Activated CD8-positive, alpha-beta memory T cell treated with anti-CD3 and anti-CD28 coated beads, Interleukin-2, amount 10 ng/mL, durations not matched to agents 7 days and 5 days (primary cell): Measurements from ENCODE around the gene TNP2. TPM values are rescaled to one million over a fixed set of nuclear protein-coding genes. Genes with fewer than 3 reads are reported as not detected.

ENCODE experiments used
- ATAC-seq: fragments of 150-1000 bp; cut with Tn5 transposase; one replicate; pipeline ENCODE4 v1.10.0; 2021; ENCODE audit warnings: moderate library complexity
- CTCF ChIA-PET: fragments of 350-600 bp; sonication (Branson Sonifier 250); formaldehyde crosslinking; loops from one replicate; lab custom pipeline; 2021; ENCODE audit warnings: antibody characterized with exemption; lab: Charles Lee
- DNase-seq: peaks from one replicate; pipeline ENCODE4 v3.0.0-alpha.2; 2020
- H3K27ac Mint-ChIP-seq: one replicate; pipeline ENCODE4 v1.8.0; 2021; ENCODE audit warnings: mild to moderate bottlenecking, mixed read lengths
- H3K27me3 Mint-ChIP-seq: one replicate; pipeline ENCODE4 v1.8.0; 2021; ENCODE audit warnings: mixed read lengths
- H3K36me3 Mint-ChIP-seq: one replicate; pipeline ENCODE4 v1.8.0; 2021; ENCODE audit warnings: mild to moderate bottlenecking, mixed read lengths
- H3K4me1 Mint-ChIP-seq: one replicate; pipeline ENCODE4 v1.8.0; 2021; ENCODE audit warnings: mixed read lengths
- H3K4me3 Mint-ChIP-seq: one replicate; pipeline ENCODE4 v1.8.0; 2021; ENCODE audit warnings: mild to moderate bottlenecking, moderate library complexity, mixed read lengths
- H3K9me3 Mint-ChIP-seq: one replicate; pipeline ENCODE4 v1.8.0; 2022; ENCODE audit warnings: low read depth, mixed read lengths
- total RNA-seq, 2 experiments: library from RNA; stranded (reverse); gene quantifications; one replicate each; pipeline ENCODE4 v1.2.3, GENCODE V29; 2021

Gene TNP2
- not detected for total RNA-seq

DNA sequence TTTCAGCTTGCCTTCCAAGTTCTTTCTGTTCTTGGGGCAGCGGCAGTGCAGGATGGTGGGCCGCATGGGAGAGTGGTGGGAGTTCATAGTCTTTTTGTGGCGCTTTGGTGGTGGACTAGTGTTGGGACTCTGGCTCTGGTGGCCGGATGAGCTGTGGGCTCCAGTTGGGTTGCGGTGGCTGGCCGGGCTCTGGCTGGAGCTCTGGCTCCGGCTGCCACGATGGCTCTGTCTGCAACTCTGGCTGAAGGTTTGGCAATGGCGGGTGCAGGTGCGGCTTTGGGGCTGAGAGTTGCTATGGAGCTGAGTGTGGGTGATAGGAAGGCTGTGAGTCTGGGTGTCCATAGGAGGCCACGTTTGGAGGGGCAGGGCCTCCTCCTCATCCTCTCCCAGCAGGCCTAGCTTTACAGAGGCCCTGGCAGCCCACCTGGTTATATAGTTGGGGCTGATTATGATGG lies at the start of gene TNP2:
Gene TNP2, minus strand, starts transcription at position 405 of the 455 bp plus-strand sequence. Its CDS starts 63 bp downstream, at position 342.
- H3K27ac Mint-ChIP-seq, result no peak within 1 kb of the TSS
- H3K9me3 Mint-ChIP-seq, result no peaks in the 10 kb centered on the region
- ATAC-seq (no peak), DNase-seq (no peak)
- H3K4me1 Mint-ChIP-seq, result peaks cover 11% of the 10 kb centered on the region
- H3K4me3 Mint-ChIP-seq, result no peak within 1 kb of the TSS
- CTCF ChIA-PET, result interaction anchor here (0.8 to 2.1 kb wide), 3 partner anchors 10 to 128 kb away, joined by 3 to 8 read pairs (median 3); no protein-coding TSS in a partner anchor
- H3K36me3 Mint-ChIP-seq, result no peaks in the 10 kb centered on the region
- H3K27me3 Mint-ChIP-seq, result peaks cover 25% of the 10 kb centered on the region

DNA sequence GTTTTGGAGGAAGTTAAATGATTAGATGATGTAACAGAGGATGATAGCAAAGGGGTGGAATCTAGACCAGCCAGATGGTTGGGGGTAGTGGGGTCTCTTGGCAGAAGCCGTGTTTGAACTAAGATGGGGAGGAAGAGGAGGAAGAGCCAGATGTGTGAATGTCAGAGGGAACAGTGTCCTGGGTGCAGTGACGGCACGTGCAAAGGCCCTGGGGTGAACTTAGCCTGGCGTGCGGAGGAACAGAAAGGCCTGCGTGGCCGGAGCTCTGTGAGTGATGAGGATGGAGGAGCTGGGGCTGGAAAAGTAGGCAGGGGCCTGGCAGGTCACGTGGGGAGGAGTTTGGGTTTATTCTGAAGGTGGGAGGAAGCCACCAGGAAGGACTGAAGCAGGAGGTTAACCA lies 49.7 kb upstream of the TNP2 start:
- Mint-ChIP-seq H3K27ac (no peak overlapping the region), H3K27me3 (no peaks in the 10 kb centered on the region), H3K9me3 (no peaks in the 10 kb centered on the region), H3K36me3 (no peaks in the 10 kb centered on the region), H3K4me1 (peaks cover 15% of the 10 kb centered on the region), H3K4me3 (no peak overlapping the region)
- CTCF ChIA-PET, result interaction anchor here (1.0 kb wide), 1 partner anchor 355 kb away, joined by 3 read pairs; no protein-coding TSS in a partner anchor
- DNase-seq (no peak), ATAC-seq (no peak)

DNA sequence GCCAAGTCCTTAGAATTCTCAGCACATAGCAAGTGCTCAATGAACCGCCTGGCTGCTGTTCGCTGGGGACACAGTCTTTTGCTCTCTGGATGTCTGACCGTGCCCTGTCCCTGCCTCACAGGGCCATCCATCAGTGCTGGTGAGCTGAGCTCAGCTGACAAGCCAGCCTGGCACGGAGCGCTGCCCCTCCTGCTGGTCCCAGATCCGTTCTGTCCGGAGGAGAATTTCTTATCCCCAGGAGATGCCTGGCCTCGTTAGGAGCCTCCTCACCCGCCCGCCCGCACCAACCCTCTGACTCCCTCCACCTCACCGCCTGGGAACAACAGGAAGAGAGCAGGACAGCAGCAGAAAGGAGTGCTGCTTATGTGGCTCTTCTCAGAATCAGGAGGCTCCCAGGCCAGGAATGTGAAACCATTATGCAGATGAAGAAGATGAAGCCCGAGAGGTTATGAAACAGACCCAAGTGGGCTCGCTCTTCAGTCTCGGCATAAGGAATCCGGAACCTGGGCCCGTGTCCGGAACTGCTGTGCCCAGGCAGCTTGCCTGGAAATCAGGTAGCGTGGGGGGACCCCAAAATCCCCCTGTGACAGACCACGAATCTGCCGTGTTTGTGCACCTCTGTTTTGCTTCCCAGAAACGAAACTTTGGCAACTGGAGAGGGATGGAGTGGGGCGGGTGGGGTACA lies 47.3 kb upstream of the TNP2 start:
- H3K36me3 Mint-ChIP-seq, result no peaks in the 10 kb centered on the region
- H3K4me1 Mint-ChIP-seq, result peaks cover 37% of the 10 kb centered on the region
- no peaks in the 10 kb centered on the region for H3K27me3 Mint-ChIP-seq
- DNase-seq (no peak), ATAC-seq (no peak)
- H3K9me3 Mint-ChIP-seq, result no peaks in the 10 kb centered on the region
- H3K4me3 Mint-ChIP-seq, result no peak overlapping the region
- H3K27ac Mint-ChIP-seq, result no peak overlapping the region
- CTCF ChIA-PET, result no interaction called here

DNA sequence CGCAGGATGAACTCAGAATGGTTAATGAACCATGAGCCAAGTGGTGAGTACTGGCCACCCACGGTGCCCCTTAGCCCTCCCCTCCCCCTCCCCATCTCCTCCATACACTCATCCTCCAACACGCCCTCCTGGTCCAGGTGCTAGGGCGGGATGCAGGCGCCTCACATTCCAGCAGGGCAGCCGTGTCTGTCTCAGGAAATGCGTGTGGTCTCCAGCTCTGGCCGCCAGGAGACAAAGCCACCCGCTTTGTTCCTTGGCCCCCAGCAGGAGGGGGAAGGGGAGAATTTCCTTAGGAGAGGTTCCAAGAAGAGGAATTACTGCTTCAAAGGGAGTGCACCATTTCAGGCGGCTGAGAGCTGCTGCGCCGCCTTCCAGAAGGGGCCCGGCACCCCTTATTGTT lies 46.4 kb upstream of the TNP2 start:
- DNase-seq (no peak), ATAC-seq (no peak)
- CTCF ChIA-PET, result no interaction called here
- H3K27me3 Mint-ChIP-seq, result no peaks in the 10 kb centered on the region
- no peaks in the 10 kb centered on the region for H3K9me3 Mint-ChIP-seq
- no peak overlapping the region for H3K27ac Mint-ChIP-seq
- H3K36me3 Mint-ChIP-seq, result no peaks in the 10 kb centered on the region
- H3K4me3 Mint-ChIP-seq, result no peak overlapping the region
- H3K4me1 Mint-ChIP-seq, result peaks cover 46% of the 10 kb centered on the region

DNA sequence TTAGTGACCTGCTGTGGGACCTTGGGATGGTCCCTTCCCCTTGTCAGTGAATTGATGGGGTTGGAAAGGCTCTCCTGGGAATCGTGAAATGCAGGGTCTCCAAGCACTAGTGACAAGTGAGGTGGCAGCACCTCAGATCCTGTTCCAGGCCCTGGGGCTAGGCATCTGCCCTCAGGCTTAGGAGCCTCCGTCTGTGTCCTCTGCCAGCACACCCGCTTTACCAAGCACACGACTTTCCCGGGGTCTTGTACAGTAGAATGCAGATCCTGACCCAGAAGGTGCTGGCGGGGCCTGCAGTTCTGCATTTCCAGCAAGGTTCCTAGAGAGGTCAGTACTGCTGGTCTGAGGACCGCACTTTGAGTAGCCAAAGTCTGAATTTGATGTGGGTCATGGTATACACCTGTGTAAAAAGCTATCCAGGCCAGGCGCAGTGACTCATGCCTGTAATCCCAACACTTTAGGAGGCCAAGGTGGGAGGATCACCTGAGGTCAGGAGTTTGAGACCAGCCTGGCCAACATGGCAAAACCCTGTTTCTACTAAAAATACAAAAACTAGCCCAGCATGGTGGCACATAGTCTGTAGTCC lies 45.3 kb upstream of the TNP2 start:
- CTCF ChIA-PET, result no interaction called here
- no peak for ATAC-seq
- DNase-seq, result no peak
- Mint-ChIP-seq H3K36me3 (no peaks in the 10 kb centered on the region), H3K4me1 (peaks cover 54% of the 10 kb centered on the region), H3K27me3 (no peaks in the 10 kb centered on the region), H3K9me3 (no peaks in the 10 kb centered on the region), H3K27ac (no peak overlapping the region), H3K4me3 (no peak overlapping the region)

DNA sequence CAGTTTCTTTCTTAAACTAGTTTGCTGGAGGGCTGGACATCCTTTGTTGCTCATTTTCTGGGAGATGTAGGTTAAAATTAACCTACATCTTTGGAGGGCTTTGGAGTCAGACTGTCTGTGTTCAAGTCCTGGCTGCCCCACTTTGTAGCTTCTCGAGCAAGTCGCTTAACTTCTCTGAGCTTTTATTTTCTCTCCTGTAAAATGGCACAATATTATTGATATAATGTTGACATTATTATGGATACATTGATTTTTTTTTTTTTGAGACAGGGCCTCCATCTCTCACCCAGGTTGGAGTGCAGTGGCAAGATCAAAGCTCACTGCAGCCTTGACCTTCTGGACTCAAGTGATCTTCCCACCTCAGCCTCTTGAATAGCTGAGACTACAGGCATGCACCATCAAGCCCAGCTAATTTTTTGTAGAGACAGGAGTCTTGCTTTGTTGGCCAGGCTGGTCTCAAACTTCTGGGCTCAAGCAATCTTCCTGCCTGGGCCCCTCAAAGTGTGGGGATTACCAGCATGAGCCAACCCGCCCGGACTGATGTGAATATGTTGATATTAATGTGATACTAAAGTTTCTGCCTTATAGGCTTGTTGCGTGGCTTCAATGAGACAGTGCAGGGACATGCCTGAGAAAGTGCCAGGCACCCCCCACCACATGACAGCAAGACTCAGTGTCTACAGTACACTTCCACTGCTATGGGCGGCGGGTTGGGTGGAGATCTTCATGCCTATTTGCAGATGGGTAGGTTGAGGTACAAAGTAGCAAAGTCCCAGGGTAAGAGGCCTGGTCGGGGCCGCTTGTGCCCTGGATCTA lies 44.6 kb upstream of the TNP2 start:
- DNase-seq (no peak), ATAC-seq (no peak)
- H3K4me1 Mint-ChIP-seq, result peaks cover 59% of the 10 kb centered on the region
- no peaks in the 10 kb centered on the region for H3K36me3 Mint-ChIP-seq
- no peaks in the 10 kb centered on the region for H3K27me3 Mint-ChIP-seq
- CTCF ChIA-PET, result interaction anchor here (1.1 to 1.6 kb wide), 2 partner anchors 11 to 58 kb away, joined by 4 to 5 read pairs; no protein-coding TSS in a partner anchor
- no peak overlapping the region for H3K27ac Mint-ChIP-seq
- no peaks in the 10 kb centered on the region for H3K9me3 Mint-ChIP-seq
- H3K4me3 Mint-ChIP-seq, result no peak overlapping the region

DNA sequence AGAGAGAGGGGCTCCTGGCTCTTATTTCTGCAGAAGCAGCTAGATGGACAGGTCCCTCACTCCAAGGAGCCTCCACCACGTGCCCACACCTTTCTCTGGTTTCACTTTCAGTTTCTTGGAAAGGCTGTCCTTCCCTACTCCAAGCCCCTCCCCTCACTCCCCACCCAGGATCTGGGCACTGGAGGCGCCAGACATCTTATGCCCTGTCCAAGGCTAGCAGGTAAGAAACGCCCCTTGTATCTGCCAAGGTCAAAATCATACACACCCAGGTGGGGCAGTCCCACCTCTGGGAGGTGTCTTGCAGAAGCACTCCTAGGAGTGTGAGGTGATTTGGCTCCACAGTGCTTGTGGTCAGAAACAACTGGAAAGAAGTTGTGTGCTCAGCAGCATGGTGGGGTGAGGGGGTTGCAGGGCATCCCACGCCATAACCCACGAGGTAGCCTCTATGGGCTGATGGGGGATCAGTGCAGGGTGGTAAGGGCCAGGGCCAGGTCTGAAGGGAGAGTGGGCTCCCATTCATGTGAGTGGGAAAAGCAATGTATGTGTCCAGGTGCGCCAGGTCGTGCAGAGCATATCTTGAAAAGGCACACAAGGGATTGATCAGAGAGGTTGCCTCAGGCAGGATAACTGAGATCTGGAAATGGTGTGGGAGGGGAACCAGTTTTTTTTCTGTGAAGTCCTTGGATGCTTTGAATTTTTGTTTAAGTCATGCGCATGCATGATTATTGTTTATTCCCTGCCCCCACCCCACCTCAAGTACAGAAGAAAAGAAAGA lies 43.8 kb upstream of the TNP2 start:
- CTCF ChIA-PET, result interaction anchor here (0.9 to 3.1 kb wide), 5 partner anchors 12 to 330 kb away, joined by 3 to 18 read pairs (median 4); partner anchors contain the start of gene SOCS1
- peak overlapping the region; percentile 81 for H3K27ac Mint-ChIP-seq
- peak overlapping the region; percentile 8 for H3K4me3 Mint-ChIP-seq
- DNase-seq (peak; percentile 67), ATAC-seq (peak; percentile 34)
- H3K9me3 Mint-ChIP-seq, result no peaks in the 10 kb centered on the region
- no peaks in the 10 kb centered on the region for H3K36me3 Mint-ChIP-seq
- H3K27me3 Mint-ChIP-seq, result no peaks in the 10 kb centered on the region
- peaks cover 65% of the 10 kb centered on the region for H3K4me1 Mint-ChIP-seq

DNA sequence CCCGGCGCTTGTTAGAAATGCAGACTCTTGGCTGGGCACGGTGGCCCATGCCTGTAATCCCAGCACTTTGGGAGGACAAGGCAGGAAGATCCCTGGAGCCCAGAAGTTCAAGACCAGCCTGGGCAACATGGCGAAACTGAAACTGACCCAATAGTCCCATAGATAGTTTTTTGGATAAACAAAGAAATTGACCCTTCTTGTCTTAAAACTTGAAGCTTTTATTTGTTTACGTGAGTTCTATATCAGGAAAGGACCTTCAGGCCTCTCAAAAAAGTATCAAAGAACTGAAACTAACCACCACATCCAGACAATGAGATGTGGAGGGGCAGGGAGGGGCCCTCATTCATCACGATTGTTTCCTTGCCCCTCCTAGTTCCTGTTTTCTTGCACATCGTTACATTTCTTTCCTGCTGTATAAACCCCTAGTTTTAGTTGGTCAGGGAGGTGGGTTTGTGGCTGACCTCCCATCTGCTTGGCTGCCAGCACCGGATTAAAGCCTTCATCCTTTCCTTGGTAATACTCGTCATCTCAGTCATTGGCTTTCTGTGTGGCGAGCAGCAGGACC lies 42.0 kb upstream of the TNP2 start:
- Mint-ChIP-seq H3K4me1 (peaks cover 62% of the 10 kb centered on the region), H3K27ac (peak overlapping the region; percentile 94), H3K36me3 (no peaks in the 10 kb centered on the region), H3K9me3 (no peaks in the 10 kb centered on the region), H3K4me3 (peak overlapping the region; percentile 54), H3K27me3 (no peaks in the 10 kb centered on the region)
- DNase-seq (peak; percentile 94), ATAC-seq (peak; percentile 77)
- CTCF ChIA-PET, result interaction anchor here (1.0 to 3.1 kb wide), 7 partner anchors 13 to 347 kb away, joined by 3 to 18 read pairs (median 5); partner anchors contain the start of gene SOCS1

DNA sequence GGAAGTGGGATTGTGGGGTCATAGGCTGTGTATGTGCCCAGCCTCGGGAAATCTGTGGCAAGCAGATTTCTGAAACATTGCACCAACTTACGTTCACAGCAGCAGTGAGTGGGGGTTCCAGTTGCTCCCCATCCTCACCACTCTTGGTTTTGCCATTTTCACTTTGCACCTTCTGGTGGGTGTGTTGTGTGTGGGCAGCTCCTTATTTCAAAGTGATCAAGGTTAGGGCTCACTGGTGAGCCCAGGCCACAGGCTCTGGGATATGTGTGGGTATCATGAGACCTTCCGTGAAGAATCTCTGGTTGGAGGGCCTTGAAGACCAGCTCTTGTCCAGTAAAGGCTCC lies 41.5 kb upstream of the TNP2 start:
- no peaks in the 10 kb centered on the region for H3K36me3 Mint-ChIP-seq
- peak overlapping the region; percentile 54 for H3K4me3 Mint-ChIP-seq
- H3K4me1 Mint-ChIP-seq, result peaks cover 62% of the 10 kb centered on the region
- ATAC-seq (no peak), DNase-seq (no peak)
- H3K27ac Mint-ChIP-seq, result peak overlapping the region; percentile 94
- H3K27me3 Mint-ChIP-seq, result no peaks in the 10 kb centered on the region
- CTCF ChIA-PET, result interaction anchor here (1.3 to 3.1 kb wide), 5 partner anchors 13 to 347 kb away, joined by 3 to 18 read pairs (median 5); partner anchors contain the start of gene SOCS1
- no peaks in the 10 kb centered on the region for H3K9me3 Mint-ChIP-seq

DNA sequence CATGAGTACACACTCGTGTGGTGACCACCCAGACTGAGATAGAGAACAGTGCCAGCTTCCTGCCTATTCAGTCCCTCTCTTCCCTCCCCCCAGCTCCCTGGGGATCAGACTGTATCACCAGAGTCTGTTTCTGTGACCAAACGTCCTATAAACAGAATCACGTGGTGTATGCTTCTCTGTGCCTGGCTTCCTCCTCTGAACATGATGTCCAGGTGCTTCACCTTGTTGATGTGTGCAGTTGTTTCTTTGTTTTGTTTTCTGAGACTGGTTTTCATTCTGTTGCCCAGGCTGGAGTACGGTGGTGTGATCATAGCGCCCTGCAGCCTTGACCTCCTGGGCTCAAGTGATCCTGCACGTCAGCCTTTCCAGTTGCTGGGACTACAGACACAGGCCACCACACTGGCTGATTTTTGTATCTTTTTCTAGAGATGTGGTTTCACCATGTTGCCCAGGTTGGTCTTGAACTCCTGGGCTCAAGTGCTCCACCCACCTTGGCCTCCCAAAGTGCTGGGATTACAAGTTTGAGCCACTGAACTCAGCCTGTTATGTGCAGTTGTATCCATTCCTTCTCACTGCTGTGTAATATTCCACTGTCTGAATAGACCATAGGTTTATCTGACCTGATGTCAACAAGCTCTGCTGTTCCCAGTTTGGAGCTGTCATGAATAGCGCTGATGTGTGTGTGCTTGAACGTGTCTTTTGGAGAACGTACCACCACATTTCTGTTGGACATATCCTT lies 40.9 kb upstream of the TNP2 start:
- H3K27me3 Mint-ChIP-seq, result no peaks in the 10 kb centered on the region
- peaks cover 62% of the 10 kb centered on the region for H3K4me1 Mint-ChIP-seq
- H3K27ac Mint-ChIP-seq, result peak overlapping the region; percentile 94
- ATAC-seq (no peak), DNase-seq (no peak)
- no peaks in the 10 kb centered on the region for H3K36me3 Mint-ChIP-seq
- no peak overlapping the region for H3K4me3 Mint-ChIP-seq
- H3K9me3 Mint-ChIP-seq, result no peaks in the 10 kb centered on the region
- CTCF ChIA-PET, result interaction anchor here (0.8 to 3.1 kb wide), 7 partner anchors 13 to 55 kb away, joined by 3 to 18 read pairs (median 3); partner anchors contain the start of gene SOCS1

DNA sequence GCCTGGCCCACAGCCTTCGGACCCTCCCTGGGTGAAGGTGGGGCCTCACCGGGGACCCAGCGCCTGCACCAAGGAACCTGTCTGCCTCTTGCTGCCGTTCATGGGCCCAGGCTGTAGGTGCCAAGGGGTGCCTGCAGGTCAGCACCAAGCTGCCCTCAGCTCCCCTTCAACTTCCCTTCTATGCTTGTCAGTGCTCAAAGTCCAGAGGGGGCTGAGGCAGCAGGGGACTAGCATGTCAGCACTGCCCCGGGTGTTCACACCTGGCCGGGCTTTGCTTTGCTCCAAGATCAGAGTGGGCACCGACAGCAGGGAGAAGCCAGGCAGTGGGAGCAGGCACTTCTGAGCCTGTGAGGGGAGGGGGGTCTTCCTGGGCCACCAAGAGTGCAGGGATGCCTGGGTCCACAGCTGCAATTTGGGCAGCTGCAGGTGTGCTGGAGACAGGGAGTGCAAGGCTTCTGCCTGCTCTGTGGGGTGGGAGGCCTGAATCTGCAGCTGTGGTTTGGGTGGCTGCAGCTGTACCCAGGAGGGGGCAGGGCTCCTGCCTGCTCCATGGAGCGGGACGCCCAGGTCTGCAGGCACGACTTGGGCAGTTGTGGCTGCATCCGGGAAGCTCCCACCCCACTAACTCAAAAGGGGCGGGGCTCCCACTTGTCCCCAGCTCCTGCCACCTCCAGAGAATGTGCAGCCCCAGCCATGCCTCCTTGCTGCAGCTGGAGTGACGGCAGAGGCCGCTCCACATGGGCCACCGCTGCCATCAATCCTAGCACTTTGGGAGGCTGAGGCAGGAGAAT lies 39.6 kb upstream of the TNP2 start:
- H3K36me3 Mint-ChIP-seq, result no peaks in the 10 kb centered on the region
- no peak overlapping the region for H3K4me3 Mint-ChIP-seq
- H3K4me1 Mint-ChIP-seq, result peaks cover 53% of the 10 kb centered on the region
- no peak for ATAC-seq
- CTCF ChIA-PET, result interaction anchor here (0.9 to 1.6 kb wide), 4 partner anchors 19 to 345 kb away, joined by 3 to 5 read pairs (median 4); no protein-coding TSS in a partner anchor
- DNase-seq, result no peak
- no peaks in the 10 kb centered on the region for H3K9me3 Mint-ChIP-seq
- H3K27me3 Mint-ChIP-seq, result peaks cover 4% of the 10 kb centered on the region
- no peak overlapping the region for H3K27ac Mint-ChIP-seq
